ENCODE measurements around the gene SLC24A3.

SLC24A3 gene

DNA sequence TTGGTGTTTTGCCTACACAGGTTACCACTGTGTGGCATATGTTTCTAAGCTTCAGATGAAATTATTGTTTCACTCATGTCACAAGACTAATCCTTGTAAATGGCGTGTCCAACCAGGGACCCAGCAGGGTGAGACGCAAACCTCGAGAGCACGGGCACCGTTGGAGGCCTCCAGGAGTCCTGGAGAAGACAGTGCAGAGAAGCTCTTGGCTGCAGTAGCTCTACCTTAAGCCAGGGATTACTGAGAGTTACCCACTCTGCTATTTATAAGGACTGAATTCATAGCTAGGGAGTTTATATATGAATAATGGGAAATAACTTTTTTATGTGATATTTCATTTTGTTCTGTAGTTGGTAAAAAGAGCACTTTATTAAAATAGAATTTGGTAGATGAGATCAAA lies 137.4 kb downstream of the SLC24A3 start:
- no peak for DNase-seq

DNA sequence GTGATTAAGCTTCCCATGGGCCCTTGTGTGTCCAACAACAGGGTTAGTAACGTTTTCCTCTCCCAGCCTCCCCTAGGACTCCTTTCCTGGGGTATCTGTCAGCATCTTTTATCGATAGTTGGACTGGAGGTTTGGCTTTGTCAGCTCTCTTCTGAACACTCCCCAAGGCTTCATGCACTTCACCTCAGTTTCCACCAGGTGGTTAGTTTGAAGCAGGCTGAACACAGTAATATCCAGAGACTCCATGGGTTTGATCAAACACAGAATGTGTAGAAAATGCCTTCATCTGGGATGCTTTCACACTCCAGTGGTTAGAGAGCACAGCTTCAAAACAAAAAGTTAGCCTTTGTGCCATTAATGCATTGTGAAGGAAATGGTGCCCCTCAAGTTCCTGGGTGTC lies 139.1 kb downstream of the SLC24A3 start:
- no peak for DNase-seq

DNA sequence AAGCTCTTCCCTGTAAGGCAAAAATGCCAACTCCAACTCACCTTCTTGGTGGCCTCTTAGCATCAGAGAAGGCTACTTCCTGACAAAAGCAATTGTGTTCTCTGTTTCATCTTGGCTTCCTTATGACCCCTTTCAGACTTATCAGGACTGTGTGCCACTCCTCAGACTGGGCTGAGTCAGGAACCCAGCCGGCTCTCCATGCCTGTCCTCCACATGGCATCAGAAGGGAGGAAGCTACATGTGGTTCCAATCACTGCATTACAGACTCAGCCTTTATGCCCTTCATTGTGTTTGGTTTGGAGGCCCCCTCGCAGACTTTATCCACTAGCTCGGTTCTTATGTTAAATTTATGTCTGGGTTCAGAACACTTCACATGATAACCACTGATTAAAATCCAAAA lies 142.5 kb downstream of the SLC24A3 start:
- no peak for DNase-seq

DNA sequence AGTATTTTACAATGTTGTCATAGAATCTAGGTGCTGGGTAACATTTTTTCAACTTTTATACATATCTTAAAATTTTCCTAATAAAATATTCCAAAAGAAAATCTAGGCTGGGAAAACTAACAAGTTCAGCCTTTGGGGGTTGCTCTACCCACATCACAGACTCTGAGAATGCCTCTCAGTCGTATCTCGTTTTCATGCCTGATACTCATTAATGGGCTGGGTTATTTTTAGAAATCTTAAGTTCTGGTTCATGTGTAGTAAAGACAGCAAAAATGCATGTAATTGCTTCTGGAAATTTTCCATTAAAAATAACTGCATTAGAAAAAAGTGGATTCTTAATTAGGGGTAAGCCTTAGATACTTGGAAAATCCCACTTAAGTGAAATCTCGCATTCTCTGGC lies 149.3 kb downstream of the SLC24A3 start:
- no peak for DNase-seq

DNA sequence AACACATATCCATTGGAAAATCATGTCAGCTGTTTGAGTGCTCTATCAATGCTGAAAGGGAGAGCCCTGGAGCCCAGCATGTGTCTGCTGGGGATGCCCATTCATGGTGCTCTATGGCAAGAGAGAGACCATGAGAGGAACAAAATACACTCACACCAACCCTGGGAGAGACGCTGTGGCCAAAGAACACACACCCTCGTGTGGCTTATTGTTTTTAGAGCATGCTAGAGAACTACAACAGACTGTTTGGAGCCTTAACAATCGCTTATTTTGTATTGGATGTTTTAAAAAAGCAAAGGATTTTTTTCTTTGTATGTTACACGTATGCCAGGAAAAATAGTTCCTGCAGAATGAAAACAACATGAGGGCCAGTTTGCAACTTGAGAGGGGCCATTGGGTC lies 151.0 kb downstream of the SLC24A3 start:
- DNase-seq = no peak

DNA sequence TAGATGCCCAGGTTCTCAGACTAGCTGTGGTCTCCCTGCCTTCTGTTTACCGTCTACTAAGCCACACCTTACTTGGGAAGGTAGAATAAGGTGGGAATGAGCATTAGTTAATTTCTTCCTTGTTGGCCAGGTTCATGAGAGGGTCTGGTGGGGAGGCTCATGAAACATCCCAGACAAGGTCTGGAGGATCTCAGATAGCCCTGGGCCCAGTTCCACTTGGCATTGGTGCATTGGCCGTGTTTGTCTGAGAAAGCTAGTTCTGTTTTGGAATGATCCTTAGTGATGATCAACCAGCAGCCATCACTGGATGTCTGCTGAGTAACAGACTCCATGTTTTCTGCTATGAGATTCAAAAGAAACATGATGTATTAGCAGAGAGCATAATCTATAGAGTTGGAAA lies 155.1 kb downstream of the SLC24A3 start:
- DNase-seq = no peak

DNA sequence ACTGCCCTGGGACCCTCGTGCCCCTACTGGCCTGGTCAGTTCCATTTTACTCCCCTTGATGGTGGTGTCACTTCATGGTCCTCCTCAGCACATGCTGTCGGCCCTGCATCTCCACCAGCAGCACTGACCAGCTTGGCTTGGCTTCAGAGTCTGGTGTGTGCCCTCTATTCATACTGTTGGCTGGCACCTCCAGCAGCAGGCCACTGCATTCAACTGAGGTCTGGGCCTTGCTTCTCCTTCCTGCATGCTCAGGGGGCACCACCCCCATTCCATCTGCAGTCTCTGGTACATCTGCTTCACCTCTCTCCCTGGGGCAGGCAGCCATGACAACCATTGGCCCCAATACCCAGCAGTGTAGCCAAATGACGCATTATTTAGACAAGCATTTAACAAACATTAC lies 155.9 kb downstream of the SLC24A3 start:
- DNase-seq = no peak

DNA sequence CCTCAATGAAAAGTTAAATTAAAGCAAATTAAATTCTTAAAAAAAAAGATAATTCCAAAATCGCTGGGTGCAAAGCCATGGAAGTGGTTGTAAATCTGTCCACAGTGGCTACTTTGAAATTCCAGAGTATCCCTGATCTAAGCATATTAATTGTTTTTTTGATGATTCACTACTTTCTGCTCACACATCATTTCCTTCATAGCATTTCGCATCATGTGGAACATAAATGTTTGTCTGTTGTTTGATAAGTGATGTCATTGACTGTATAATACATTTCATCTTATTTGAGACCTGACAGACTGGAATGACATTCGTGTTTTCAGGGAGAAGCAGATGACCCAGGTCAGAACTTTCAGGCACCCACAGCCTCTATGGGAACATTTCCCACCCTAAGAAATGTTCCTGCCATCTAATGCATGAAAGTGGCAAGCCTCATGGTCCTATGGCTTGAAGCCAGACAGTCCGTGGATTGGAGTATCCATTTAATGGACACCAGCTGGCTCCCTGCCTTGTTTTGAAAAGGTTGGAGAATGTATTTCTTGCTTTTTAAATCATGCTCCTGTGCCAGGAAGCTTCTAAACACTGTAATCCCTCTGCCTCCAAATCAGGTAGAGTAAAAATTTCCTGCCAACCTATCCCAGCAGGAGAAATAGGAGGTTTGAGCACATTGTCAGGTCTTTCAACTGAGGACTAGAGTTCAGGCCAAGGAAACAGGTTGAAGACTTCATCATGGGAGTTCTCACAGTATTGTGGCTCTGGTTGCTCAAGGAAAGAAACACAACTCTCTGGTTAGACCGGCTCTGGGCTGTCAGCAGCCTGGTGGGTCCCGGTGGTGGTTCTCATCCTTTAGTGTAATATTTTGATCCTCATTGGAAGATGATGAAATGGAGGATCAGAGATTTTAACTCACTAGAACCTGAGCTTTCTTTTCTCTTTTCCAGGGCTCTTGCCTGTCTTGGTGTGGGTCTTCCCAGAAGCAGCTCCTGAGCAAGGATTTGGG lies 157.9 kb downstream of the SLC24A3 start:
- DNase-seq = no peak

DNA sequence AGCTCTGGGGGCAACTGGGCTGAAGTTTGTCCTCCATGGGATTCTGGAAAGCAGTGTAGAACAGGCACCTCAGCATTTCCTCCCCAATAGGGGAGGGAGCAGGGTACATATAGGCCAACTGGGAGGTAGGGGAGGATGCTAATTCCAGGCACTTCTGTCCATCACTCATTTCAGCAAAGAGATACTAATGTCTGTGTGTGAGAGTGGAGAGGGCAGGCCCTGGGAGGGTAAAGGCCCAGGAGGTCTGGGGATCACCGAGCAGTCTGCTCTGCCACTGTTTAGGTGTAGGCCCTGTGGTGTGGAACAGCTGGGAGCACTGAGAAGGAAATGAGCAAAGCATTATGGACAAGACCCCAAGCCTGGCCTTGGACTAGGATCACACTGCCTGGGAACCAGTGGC lies 158.7 kb downstream of the SLC24A3 start:
- DNase-seq = no peak

DNA sequence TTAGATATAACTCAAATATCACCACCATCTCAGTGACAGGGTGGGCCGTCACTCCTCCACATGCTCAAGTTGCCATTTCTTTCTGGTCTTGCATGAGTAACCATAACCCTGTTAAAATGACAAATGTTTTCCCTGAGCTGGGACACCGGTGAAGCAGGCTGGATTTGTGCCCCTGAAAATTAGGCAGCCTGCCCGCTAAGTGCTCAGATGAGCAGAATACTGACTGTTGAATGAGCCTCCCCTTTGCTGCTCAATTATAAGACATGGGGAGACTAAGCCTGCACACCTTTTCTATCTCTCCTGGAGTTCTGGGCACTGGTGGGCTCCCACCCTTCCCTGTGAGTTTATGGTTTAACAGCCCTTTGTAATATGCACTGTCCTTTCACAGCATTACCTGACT lies 161.8 kb downstream of the SLC24A3 start:
- DNase-seq = no peak

DNA sequence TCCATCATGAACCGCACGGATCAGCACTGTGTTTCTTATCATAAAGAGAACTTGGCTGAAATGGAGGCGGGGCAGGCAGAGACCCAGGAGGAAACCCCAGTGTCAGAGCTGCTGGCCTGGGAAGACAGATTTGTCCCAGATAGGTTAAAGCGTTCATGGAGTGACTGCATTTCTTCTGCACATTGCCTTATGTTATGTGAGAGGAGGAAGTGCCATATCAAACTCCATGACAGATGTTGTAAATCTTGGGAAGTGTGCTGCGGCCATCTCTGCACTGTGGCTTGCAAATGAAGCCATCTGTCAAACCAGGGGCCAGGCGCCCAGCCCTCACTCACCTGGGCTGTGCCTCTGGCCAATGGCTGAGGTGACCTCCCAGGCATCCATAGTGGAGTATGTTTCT lies 163.0 kb downstream of the SLC24A3 start:
- DNase-seq = no peak

DNA sequence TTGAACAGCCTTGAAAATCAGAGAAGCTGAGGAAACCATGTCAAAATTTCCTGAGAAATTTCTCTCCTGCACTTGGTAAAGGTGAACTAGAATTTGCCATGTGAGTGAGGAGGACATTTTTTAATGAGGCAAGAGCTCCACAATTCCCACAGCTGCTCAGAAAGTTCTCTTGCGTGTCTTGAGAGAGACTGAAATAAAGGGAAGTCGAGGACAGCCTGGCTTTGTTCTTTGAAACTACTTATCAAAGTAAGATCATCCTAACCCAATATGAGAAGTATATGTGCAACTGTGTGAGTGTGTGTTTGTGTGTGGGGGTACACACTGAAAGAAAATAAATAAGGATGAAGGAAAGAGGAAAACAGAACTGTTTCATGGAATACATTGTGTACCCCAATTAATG lies 163.4 kb downstream of the SLC24A3 start:
- DNase-seq = no peak

DNA sequence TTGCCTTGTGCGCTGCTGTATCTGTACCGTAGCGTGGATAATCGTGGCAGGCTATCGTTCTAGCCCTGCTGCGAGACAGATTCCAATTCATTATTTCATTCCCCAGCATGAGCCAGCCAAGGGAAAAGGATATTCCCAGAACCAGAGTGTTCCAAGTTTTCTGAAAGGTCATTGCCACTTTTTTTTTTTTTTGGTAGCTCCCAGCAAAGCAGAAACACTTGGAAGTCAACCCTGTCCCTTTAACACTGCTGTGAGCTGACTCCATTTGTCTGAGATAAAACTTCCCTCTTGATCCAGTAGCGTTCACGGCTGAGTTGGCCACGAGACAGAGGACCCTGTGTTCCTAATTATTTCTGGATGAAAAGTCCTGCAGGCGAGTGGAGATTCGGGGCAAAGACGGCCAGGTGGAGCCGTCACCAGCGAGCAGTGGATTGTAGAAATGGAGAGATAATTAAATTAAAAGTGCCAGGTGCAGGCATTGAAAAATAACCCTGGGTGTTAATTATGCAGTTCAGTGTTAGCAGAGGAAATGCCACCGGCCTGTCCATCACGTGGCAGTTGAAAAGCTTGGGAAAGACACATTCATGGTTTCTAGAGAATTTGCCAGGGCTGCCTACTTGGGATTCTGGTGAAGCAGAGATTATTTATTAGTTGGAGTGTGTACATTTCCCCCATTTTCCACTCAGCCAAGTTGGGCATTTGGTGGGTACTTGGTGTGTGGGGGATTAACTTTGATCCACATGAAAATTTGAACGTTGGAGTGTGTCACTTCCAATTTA lies 164.2 kb downstream of the SLC24A3 start:
- DNase-seq = no peak

DNA sequence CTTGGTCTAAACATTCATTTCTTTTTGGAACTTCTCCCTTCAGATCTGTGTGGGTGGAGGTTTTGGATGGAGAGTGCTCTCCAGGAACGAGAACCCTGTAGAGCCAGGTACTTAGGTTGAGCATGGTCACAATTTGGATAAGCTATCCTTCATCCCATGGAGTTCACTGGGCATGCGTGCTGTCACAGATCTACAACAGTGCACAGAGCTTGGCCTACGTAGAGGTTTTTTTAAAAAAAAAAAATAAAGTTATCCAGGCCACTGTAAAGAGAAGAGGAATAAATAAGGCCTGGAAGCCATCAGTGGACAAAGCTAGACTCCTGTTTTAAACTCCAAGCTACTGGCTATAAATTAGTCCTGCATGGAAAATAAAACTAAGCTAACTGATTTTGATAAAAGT lies 165.6 kb downstream of the SLC24A3 start:
- DNase-seq = no peak

DNA sequence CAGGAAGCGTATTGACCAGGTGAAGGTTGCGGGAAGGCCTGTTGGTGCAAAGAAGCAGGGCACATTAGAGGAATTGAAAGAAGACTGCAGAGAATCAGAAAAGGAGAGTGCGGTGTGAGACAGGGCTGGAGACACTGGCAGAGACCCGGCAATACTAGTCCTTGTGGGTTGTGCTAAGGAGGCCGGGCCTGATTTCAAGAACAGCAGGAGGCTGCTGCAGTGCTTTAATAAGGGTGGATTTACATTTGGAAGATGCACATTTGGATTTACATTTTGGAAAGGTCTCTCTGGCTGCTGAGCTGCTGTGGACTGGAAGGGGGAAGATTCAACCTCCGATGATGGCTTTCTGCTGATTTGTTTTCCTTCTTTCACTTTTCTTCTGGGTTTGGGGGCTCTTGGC lies 167.8 kb downstream of the SLC24A3 start:
- no peak for DNase-seq

DNA sequence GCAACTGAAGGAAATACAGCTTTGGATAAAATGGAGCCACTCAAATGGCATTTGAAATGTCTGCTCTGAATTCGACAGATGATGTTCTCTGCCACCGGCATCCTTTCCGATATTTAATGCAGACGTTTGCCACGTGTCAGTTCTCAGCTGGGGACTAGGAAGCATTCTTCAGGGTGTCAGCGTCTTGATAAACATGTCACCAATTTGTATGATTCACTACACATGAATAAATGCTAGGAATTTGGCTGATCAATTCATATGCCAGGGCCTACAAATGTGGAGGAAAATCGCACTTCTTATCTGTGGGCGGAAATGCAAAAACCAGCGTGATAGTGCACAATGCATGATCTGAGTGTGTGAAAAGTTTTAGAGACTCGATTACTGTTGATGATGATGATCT lies 169.5 kb downstream of the SLC24A3 start:
- no peak for DNase-seq

DNA sequence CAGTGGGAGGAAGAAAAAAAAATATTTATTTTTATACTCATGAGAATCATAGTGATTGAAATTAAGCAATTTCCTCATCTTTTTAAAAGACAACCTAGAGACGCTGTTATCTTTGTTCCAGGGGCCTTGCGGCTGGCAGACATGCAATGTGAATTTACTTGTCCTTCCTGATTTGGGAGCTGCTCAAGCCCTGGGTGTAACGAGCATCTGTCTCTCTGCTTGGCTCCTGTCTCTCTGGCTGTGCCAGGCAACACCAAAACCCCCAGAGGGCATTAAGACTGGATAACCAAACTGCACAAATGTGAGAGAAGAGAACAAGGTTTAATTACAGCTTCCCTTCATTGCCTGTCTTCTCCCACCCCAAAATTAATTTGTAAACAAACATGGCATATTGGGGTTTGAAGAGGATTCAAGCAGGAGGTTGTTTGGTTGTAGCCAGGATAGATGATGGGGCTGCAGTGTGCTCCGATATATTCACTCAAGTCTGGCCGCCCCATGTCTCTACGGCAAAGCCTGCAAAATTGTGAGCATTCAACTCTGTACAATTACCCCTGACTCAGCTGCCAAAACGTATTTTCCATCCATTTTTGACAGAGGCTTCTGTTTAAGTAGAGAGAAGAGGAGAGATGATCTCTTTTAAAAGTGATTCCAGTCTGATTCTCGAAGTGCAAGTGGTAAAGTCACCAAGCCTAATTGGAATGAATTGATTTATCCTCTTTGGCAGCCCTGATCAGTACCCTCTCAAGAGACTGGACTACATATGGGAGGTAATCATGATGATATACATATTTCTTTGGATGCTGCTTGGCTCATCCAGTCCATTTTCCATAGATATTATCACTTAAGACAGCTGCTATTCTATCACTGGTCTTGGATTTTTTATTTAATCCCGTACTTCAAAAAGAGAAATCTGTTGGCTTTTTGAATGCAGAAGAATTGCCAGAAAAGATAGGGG lies 170.2 kb downstream of the SLC24A3 start:
- DNase-seq = no peak

DNA sequence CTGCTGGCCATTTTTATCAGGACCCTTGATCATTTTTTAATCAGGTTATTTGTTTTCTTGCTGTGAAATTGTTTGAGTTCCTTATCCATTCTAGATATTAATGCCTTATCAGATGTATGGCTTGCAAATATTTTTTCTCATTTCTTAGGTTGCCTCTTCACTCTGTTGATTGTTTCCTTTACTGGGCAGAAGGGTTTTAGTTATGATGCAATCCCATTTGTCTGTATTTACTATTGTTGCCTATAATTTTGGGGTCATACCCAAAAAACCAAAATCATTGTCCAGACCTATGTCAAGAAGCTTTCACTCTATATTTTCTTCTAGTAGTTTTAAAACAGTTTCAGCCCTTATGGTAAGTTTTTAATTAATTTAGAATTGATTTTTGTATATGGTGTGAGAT lies 172.5 kb downstream of the SLC24A3 start:
- no peak for DNase-seq

DNA sequence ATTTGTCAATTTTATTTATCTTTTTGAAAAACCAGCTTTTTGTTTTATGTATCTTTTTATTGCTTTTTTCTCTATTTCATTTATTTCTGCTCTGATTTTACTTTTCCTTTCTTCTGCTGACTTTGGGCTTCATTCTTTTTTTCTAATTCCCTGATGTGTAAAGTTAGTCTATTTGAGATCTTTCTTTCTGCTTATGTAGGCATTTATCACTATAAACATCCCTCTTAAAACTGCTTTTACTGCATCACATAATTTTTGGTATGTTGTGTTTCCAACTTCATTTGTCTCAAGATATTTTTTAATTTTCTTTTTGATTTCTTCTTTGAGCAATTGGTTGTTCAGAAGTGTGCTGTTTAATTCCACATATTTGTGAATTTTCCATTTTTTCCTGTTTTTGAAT lies 174.8 kb downstream of the SLC24A3 start:
- DNase-seq = no peak

DNA sequence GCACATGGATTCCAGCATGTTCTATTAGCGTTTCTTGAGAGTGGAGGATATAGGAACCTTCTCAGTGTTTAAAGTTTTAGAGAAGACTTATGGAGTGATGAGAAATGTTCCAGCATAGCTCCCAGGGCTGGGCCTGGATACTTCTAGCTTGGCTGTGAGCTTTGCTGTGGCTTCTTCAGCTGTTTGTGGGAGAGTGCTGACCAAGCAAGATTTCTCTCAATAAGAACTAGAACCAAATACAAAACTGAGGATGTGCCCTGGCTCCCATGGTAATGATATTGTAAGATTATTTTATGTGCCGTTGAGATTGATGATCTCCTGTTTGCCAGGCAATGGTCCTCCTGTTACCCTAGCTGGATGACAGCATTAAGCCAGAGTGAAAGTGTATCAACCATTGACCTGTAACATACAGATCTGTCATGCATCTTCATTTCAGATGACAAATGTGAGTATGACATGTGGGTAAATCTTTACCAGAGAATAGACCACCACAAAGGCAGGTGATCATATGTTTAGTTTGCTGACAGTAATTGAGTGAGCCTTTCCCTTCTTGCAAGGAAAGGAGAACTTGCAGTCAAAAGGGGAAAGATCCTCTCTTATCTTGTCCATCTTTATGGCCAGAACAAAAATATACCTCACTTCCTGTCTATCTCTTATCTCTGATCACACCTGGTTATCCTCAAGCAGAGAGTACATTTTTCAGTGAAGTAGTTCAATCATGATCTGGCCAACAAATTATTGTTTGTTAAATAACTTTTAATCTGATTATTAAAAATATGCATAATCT lies 180.1 kb downstream of the SLC24A3 start:
- no peak for DNase-seq

DNA sequence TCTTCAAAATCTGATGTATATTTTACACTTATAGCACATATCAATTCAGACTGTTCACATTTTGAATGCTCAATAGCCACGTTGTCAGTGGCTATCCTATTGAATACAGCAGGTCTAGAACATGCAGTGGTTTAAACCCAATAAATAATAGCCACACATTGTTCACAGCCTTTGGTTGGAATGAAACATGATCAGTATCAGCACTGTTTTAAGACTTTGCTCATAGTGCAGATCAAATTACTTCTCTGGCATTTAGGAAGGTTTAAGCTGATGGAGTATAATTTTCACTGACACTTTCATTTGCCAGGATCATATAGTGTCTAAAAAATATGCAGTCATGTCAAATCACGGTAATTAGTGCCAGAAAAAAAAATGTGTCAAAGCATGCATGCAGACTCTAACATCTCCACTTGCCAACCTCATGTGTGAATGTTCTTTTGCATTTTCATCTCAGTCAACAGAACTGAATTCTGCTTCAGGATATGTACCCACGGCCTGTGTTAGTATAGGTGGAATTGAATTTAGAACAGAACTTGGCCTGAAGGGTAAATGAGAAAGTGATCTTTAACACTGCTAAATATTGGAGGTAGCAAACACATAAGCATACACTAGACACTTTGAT lies 184.1 kb downstream of the SLC24A3 start:
- DNase-seq = no peak

DNA sequence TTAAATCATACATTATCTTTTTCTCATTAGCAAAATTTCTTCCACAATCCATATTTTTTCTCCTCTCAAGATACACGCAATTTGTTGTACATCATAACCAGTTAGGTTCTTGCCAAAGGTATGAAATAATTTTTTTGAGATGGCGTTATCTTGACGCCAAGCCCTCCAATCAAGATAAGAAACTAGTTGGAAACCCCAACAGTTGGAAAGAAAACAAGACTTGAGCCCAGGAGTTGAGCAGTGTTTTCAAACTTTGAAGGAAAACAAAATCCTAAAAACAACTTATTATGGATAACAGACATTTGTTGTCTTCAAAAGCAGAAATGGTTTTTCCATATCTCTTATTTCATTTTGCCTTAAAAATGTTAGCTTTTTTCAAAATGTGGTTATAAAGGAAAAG lies 184.8 kb downstream of the SLC24A3 start:
- no peak for DNase-seq

All from NCI-H510A (cell line).